Testis (tissue), 3 donors: ENCODE results near the gene PRUNE2. TPM values are rescaled to one million over a fixed set of nuclear protein-coding genes. Genes with fewer than 3 reads are reported as not detected.

ENCODE experiments used
- DNase-seq: peaks from one replicate; pipeline ENCODE4 v3.0.0-alpha.2; 2019
- H3K27ac ChIP-seq, 2 donors: fragments of 200-600 bp; sonication (generic); one replicate each; pipeline ENCODE4 v1.5.1; 2019
- H3K27me3 ChIP-seq: fragments of 200-600 bp; sonication (generic); one replicate; pipeline ENCODE4 v1.5.1; 2019
- H3K36me3 ChIP-seq: fragments of 200-600 bp; sonication (generic); one replicate; pipeline ENCODE4 v1.5.1; 2017; ENCODE audit warnings: low read depth; ENCODE audit errors: missing control alignments
- H3K4me1 ChIP-seq: fragments of 200-600 bp; sonication (generic); one replicate; pipeline ENCODE4 v1.5.1; 2019
- H3K4me3 ChIP-seq, 2 donors: fragments of 200-600 bp; sonication (generic); one replicate each; pipeline ENCODE4 v1.5.1; 2017 to 2019
- H3K9me3 ChIP-seq: fragments of 200-600 bp; sonication (generic); one replicate; pipeline ENCODE4 v1.5.1; 2017
- CTCF ChIP-seq, 3 experiments: fragments of 450-650 bp in 2 of 3; fragments of 200-600 bp in 1 of 3; sonication (generic) in 1 of 3; IDR thresholded peaks; one replicate each; pipeline ENCODE4 v1.5.1; 2016 to 2019; ENCODE audit warnings: antibody characterized with exemption in 3 of 3, mild to moderate bottlenecking in 2 of 3, moderate library complexity in 1 of 3
- POLR2A ChIP-seq: fragments of 450-650 bp; IDR thresholded peaks from one replicate; pipeline ENCODE4 v1.6.1; 2017; ENCODE audit warnings: antibody characterized with exemption, mild to moderate bottlenecking, moderate library complexity
- WGBS, 2 donors: methylation state at CpG; one replicate each; pipeline ENCODE4 v1.1.5; 2018; 5-methylcytosine and 5-hydroxymethylcytosine counted together
- intact Hi-C: fragments of 100-400 bp; cut with DNase I; formaldehyde crosslinking; loops from one replicate; pipeline ENCODE4 v1.15.1; 2023; ENCODE audit warnings: low total_unique reads
- polyA plus RNA-seq: library from polyadenylated mRNA; stranded (reverse); fragments of 350-450 nt; fragmentation: Illumina TruSeq; extraction: RNeasy Lipid Tissue Mini Kit (QIAGEN cat#74804); gene quantifications from one replicate; pipeline ENCODE4 v1.2.3, GENCODE V29; 2014; ENCODE audit warnings: low read depth, low replicate concordance; ENCODE audit not compliant: insufficient read depth
- total RNA-seq, 2 donors: library from RNA; depleted of rRNA; stranded (reverse); fragments of >200 nt; gene quantifications; one replicate each; pipeline ENCODE4 v1.2.3, GENCODE V29; 2016

The PRUNE2 gene
- total and polyA plus RNA-seq, 3 donors from 2014 or later = 15.8 to 19.3 (median 17.2) TPM

DNA sequence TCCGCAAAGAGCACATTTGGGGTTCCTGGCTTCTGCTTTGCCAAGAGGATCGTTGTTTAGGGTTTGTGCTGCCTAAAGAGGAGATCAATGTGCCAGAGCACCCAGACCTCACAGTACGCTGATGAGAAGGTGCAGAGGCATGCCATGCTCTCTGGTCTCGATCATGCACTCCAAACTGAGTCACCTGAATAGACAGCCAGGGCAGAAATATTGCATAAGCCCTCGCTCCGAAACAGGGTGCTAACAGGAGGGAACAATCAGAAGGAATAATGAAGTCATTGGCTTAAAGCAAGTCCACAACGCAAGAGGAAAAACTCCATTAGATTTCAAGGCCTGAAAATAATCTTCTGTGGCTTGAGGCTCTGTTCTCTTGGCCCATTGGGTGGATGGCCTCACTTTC lies 322.7 kb downstream of the PRUNE2 start:
- Histone ChIP-seq H3K27me3 (no peaks in the 10 kb centered on the region), H3K27ac (no peak overlapping the region), H3K9me3 (no peaks in the 10 kb centered on the region), H3K4me3 (no peak overlapping the region), H3K4me1 (peaks cover 8% of the 10 kb centered on the region), H3K36me3 (no peaks in the 10 kb centered on the region)
- 67 to 75% methylated on average over 7 of the region's 7 CpGs for WGBS, 2 donors
- no peak for DNase-seq
- TF ChIP-seq POLR2A (no peak), CTCF (IDR thresholded peaks at IDR 0.05) (no peak)
- intact Hi-C loops = no loop called here

GRCh38 chr9:76581731-76582130 lies 324.2 kb downstream of the PRUNE2 start:
- 48 to 59% methylated on average over 2 of the region's 2 CpGs for WGBS, 2 donors
- peaks cover 8% of the 10 kb centered on the region for H3K4me1 ChIP-seq
- no peak overlapping the region for H3K27ac ChIP-seq
- intact Hi-C loops = no loop called here
- DNase-seq = peak; percentile 28
- H3K36me3 ChIP-seq = no peaks in the 10 kb centered on the region
- H3K27me3 ChIP-seq = no peaks in the 10 kb centered on the region
- H3K9me3 ChIP-seq = no peaks in the 10 kb centered on the region
- TF ChIP-seq CTCF (IDR thresholded peaks at IDR 0.05) (no peak), POLR2A (no peak)
- no peak overlapping the region for H3K4me3 ChIP-seq

DNA sequence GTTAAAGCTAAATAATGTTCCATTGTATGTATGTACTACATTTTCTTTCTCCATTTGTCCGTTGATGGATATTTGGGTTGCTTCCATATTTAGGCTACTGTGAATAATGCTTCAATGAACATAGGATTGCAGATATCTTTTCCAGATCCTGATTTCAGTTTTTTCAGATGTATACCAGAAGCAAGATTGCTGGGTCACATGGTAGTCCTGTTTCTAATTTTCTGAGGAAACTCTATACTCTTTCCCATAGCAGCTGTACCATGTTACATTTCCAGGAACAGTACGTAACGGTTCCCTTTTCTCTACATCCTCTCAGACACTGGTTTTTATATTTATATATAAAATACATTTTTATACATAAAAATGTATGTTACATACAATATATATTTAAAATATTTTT lies 325.1 kb downstream of the PRUNE2 start:
- intact Hi-C loops = no loop called here
- no peak for DNase-seq
- no peaks in the 10 kb centered on the region for H3K36me3 ChIP-seq
- no peaks in the 10 kb centered on the region for H3K27me3 ChIP-seq
- H3K4me3 ChIP-seq = no peak overlapping the region
- TF ChIP-seq CTCF (IDR thresholded peaks at IDR 0.05) (no peak), POLR2A (no peak)
- H3K4me1 ChIP-seq = peaks cover 8% of the 10 kb centered on the region
- H3K27ac ChIP-seq = no peak overlapping the region
- WGBS, 2 donors = 80 to 83% methylated on average over 3 of the region's 3 CpGs
- H3K9me3 ChIP-seq = no peaks in the 10 kb centered on the region

GRCh38 chr9:76580188-76580587 lies 325.7 kb downstream of the PRUNE2 start:
- Histone ChIP-seq H3K36me3 (no peaks in the 10 kb centered on the region), H3K27me3 (no peaks in the 10 kb centered on the region), H3K27ac (no peak overlapping the region), H3K4me3 (no peak overlapping the region), H3K4me1 (peaks cover 8% of the 10 kb centered on the region), H3K9me3 (no peaks in the 10 kb centered on the region)
- no peak for DNase-seq
- intact Hi-C loops = no loop called here
- TF ChIP-seq POLR2A = no peak
- no peak for TF ChIP-seq CTCF (IDR thresholded peaks at IDR 0.05)
- WGBS, 2 donors = 74 to 77% methylated on average over 8 of the region's 8 CpGs

DNA sequence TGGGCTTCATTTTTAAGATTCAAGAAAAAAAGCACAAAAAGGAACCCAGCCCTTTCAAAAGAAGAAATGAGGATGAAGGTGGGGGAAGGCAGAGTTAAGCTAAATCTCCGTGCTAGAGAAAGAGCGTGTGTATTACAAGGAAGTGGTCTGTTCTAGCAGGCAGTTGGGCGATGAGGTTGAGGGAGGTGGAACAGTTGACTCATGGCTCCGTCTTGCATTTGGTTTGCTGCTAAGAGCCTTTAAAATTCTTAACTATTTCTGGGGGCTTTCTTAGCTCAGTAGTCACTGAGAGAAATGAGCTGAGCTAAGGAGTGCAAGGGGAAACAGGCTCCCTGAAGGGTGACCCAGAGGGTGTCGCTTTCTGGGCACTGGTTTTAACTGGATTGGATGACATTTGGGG lies 329.6 kb downstream of the PRUNE2 start:
- Histone ChIP-seq H3K9me3 (no peaks in the 10 kb centered on the region), H3K27ac (no peak overlapping the region), H3K4me1 (peaks cover under 1% of the 10 kb centered on the region), H3K4me3 (no peak overlapping the region), H3K27me3 (no peaks in the 10 kb centered on the region), H3K36me3 (no peaks in the 10 kb centered on the region)
- peak; percentile 19 for DNase-seq
- TF ChIP-seq CTCF (IDR thresholded peaks at IDR 0.05) (no peak), POLR2A (no peak)
- WGBS, 2 donors = 70 to 75% methylated on average over 5 of the region's 5 CpGs
- intact Hi-C loops = no loop called here
